ENCODE results near the gene GNB1. TPM values are rescaled to one million over a fixed set of nuclear protein-coding genes. Genes with fewer than 3 reads are reported as not detected.
A peak's percentile ranks its signal among the peaks of the same experiment; 100 is the strongest.

The GNB1 gene
- total RNA-seq, 1 donor from 2014 or later = 116 TPM

GRCh38 chr1:1782399-1783221, 108.3 kb downstream of the GNB1 start:
- DNase-seq (ENCODE audit: low read depth) = peak; percentile 60
- Histone ChIP-seq H3K27me3 (ENCODE audit: control insufficient read depth, insufficient read depth, low read length) (no peaks in the 10 kb centered on the region), H3K4me3 (ENCODE audit: low read depth, low read length) (peak overlapping the region; percentile 20), H3K36me3 (ENCODE audit: control insufficient read depth, insufficient read depth, low read length) (peaks cover 15% of the 10 kb centered on the region)
- FAIRE-seq = no peak
- TF ChIP-seq CTCF (IDR thresholded peaks at IDR 0.05; ENCODE audit: insufficient read depth, low read length, severe bottlenecking) = no peak

- no peak for DNase-seq (ENCODE audit: low read depth)
- TF ChIP-seq CTCF (IDR thresholded peaks at IDR 0.05; ENCODE audit: insufficient read depth, low read length, severe bottlenecking) = no peak
- Histone ChIP-seq H3K36me3 (ENCODE audit: control insufficient read depth, insufficient read depth, low read length) (peaks cover 7% of the 10 kb centered on the region), H3K27me3 (ENCODE audit: control insufficient read depth, insufficient read depth, low read length) (no peaks in the 10 kb centered on the region), H3K4me3 (ENCODE audit: low read depth, low read length) (no peak overlapping the region)
- FAIRE-seq = no peak
Measured at GRCh38 chr1:1781526-1781903, 109.4 kb downstream of the GNB1 start.

GRCh38 chr1:1780598-1781525, 110.0 kb downstream of the GNB1 start:
- FAIRE-seq (no peak), DNase-seq (ENCODE audit: low read depth) (no peak)
- H3K36me3 ChIP-seq (ENCODE audit: control insufficient read depth, insufficient read depth, low read length) = peaks cover 5% of the 10 kb centered on the region
- no peaks in the 10 kb centered on the region for H3K27me3 ChIP-seq (ENCODE audit: control insufficient read depth, insufficient read depth, low read length)
- no peak overlapping the region for H3K4me3 ChIP-seq (ENCODE audit: low read depth, low read length)
- TF ChIP-seq CTCF (IDR thresholded peaks at IDR 0.05; ENCODE audit: insufficient read depth, low read length, severe bottlenecking) = no peak

GRCh38 chr1:1779691-1780597, 110.9 kb downstream of the GNB1 start:
- FAIRE-seq = no peak

More at GRCh38 chr1:1779691-1780597, 110.9 kb downstream of the GNB1 start:
- no peak for TF ChIP-seq CTCF (IDR thresholded peaks at IDR 0.05; ENCODE audit: insufficient read depth, low read length, severe bottlenecking)
- DNase-seq (ENCODE audit: low read depth) = no peak
- H3K27me3 ChIP-seq (ENCODE audit: control insufficient read depth, insufficient read depth, low read length) = no peaks in the 10 kb centered on the region
- no peak overlapping the region for H3K4me3 ChIP-seq (ENCODE audit: low read depth, low read length)
- H3K36me3 ChIP-seq (ENCODE audit: control insufficient read depth, insufficient read depth, low read length) = peaks cover 2% of the 10 kb centered on the region
